HUES48 (cell line): ENCODE results near the gene EDN3.

ENCODE experiments used
- H3K27ac ChIP-seq: one replicate; pipeline ENCODE4 v1.7.0; 2013; ENCODE audit warnings: low read depth, low read length, inconsistent platforms
- H3K27me3 ChIP-seq: 2 replicates; pipeline ENCODE4 v1.6.1; 2013; ENCODE audit warnings: mild to moderate bottlenecking, low read length; ENCODE audit not compliant: control insufficient read depth, insufficient read depth
- H3K36me3 ChIP-seq: 2 replicates; pipeline ENCODE4 v1.6.1; 2013; ENCODE audit warnings: low read length; ENCODE audit not compliant: control insufficient read depth, insufficient read depth
- H3K4me1 ChIP-seq: 2 replicates; pipeline ENCODE4 v1.6.1; 2013; ENCODE audit warnings: mild to moderate bottlenecking, low read length; ENCODE audit not compliant: control insufficient read depth, insufficient read depth
- H3K4me3 ChIP-seq: 2 replicates; pipeline ENCODE4 v1.5.1; 2013; ENCODE audit warnings: mild to moderate bottlenecking, low read depth, low read length
- H3K9ac ChIP-seq: 2 replicates; pipeline ENCODE4 v1.6.1; 2013; ENCODE audit warnings: mild to moderate bottlenecking, low read depth, low read length, moderate library complexity
- H3K9me3 ChIP-seq: 2 replicates; pipeline ENCODE4 v1.6.1; 2013; ENCODE audit warnings: low read length; ENCODE audit not compliant: control insufficient read depth, insufficient read depth

The EDN3 gene

GRCh38 chr20:59374261-59374660 lies 73.8 kb downstream of the EDN3 start:
- Histone ChIP-seq H3K27me3 (no peaks in the 10 kb centered on the region), H3K9ac (no peak overlapping the region), H3K4me3 (no peak overlapping the region), H3K9me3 (no peaks in the 10 kb centered on the region), H3K36me3 (no peaks in the 10 kb centered on the region), H3K27ac (no peak overlapping the region), H3K4me1 (no peaks in the 10 kb centered on the region)

- Histone ChIP-seq H3K36me3 (no peaks in the 10 kb centered on the region), H3K27me3 (no peaks in the 10 kb centered on the region), H3K9me3 (no peaks in the 10 kb centered on the region), H3K27ac (no peak overlapping the region), H3K4me3 (no peak overlapping the region), H3K9ac (no peak overlapping the region), H3K4me1 (no peaks in the 10 kb centered on the region)
Observed at GRCh38 chr20:59375541-59375940, 75.1 kb downstream of the EDN3 start.
